NCI-H187 (cell line): ENCODE data around the gene ECE2.
A peak's percentile ranks its signal among the peaks of the same experiment; 100 is the strongest.
"Not testable (repeated sequence)": the region's sequence is repeated elsewhere in the genome, so short reads cannot be mapped to it uniquely, and the experiment has no call there.

ENCODE experiments used
- DNase-seq, 2 experiments: peaks; one replicate each; lab custom pipeline; 2025; lab: John Stamatoyannopoulos, UW

Gene ECE2

GRCh38 chr3:184336547-184337398 lies 61.0 kb downstream of the ECE2 start:
- DNase-seq, result no peak

DNA sequence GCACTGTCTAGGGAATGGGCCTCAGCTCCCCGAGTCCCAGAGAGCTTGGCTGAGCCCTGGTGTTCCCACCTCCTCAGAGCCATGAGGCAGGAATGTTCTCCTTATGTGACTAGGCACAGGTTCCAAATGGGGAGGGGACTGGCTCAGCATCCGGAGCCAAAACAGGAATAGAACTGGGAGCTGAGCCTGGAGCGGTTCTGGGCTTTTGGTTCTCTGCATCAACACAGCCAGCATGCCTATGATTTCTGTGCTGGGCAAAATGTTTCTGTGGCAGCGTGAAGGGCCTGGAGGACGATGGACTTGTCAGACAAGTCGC lies 61.5 kb downstream of the ECE2 start, which contains the start of gene FAM131A:
Gene FAM131A, plus strand, starts transcription at position 202 of the 316 bp plus-strand sequence. Its CDS starts 31 bp downstream, at position 233.
- no peak for DNase-seq

- no peak for DNase-seq
These were observed 62.2 kb downstream of the ECE2 start for GRCh38 chr3:184337981-184338380.

DNA sequence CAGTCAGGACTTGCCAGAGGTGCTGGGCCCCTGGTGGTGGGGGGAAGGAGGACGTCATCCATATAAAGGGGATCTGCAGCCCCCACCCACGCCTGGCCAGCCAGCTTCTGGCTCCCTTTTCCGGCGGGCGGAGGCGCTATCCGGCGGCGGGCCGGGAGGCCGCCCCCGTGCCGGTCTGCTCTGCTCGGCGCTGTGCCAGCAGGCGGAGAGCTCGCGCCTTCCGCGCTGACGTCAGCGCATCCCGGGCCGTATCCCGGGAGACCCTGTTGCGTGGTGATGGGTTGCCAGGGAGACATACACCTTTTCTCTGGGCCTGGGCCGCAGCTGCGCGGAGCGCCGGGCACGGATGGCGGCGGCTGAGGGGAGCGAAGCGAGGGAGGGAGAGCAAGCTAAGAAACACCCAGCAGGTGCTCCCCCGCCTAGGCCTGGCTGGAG lies 62.7 kb downstream of the ECE2 start:
- DNase-seq, result peak; percentile 70 to 76

GRCh38 chr3:184339001-184339400 lies 63.2 kb downstream of the ECE2 start:
- DNase-seq, result peak; percentile 66 to 70

DNA sequence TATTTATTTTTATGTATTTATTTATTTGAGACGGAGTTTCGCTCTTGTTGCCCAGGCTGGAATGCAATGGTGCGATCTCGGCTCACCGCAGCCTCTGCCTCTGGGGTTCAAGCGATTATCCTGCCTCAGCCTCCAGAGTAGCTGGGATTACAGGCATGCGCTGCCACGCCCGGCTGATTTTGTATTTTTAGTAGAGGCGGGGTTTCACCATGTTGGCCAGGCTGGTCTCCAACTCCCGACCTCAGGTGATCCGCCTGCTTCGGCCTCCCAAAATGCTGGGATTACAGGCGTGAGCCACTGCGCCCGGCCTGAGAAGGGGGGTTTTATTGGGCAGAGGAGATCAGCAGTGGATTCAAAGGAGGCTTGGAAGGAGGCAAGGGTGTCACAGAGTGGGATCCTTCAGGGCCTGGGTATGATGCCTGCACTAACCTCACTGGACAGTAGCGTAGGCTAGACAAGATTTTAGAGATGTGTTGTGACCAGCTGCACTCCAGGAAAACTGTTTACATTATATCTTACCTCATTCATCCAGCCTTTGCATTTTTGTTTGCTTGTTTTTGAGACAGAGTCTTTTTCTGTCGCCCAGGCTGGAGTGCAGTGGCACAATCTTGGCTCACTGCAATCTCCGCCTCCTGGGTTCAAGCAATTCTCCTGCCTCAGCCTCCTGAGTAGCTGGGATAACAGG lies 63.8 kb downstream of the ECE2 start:
- not testable (repeated sequence) for DNase-seq

- peak; percentile 22 to 65 for DNase-seq
These were observed 66.1 kb downstream of the ECE2 start for GRCh38 chr3:184341925-184342324.
